22Rv1 (cell line): Measurements from ENCODE around the gene IGSF21.
"Not testable (repeated sequence)": the region's sequence is repeated elsewhere in the genome, so short reads cannot be mapped to it uniquely, and the experiment has no call there.

ENCODE experiments used
- H3K27ac ChIP-seq: fragments of 450-650 bp; 2 replicates; pipeline ENCODE4 v1.5.1; 2017
- CTCF ChIP-seq: fragments of 450-650 bp; IDR thresholded peaks from 2 replicates; pipeline ENCODE4 v1.5.1; 2017; ENCODE audit warnings: mild to moderate bottlenecking
- ZFX ChIP-seq: fragments of 450-650 bp; IDR thresholded peaks from 2 replicates; pipeline ENCODE4 v1.6.1; 2017; ENCODE audit warnings: antibody characterized with exemption, borderline replicate concordance

IGSF21 gene

GRCh38 chr1:18354612-18355011, 247.0 kb downstream of the IGSF21 start:
- TF ChIP-seq ZFX: no peak
- TF ChIP-seq CTCF: no peak

GRCh38 chr1:18357622-18358230, 250.1 kb downstream of the IGSF21 start:
- H3K27ac ChIP-seq: no peak overlapping the region
- no peak for TF ChIP-seq ZFX
- TF ChIP-seq CTCF: no peak

More at GRCh38 chr1:18354612-18355011, 247.0 kb downstream of the IGSF21 start:
- no peak overlapping the region for H3K27ac ChIP-seq

- TF ChIP-seq CTCF (no peak), ZFX (no peak)
- no peak overlapping the region for H3K27ac ChIP-seq
Measured at GRCh38 chr1:18358600-18358999, 251.0 kb downstream of the IGSF21 start.

GRCh38 chr1:18360251-18360650, 252.7 kb downstream of the IGSF21 start:
- H3K27ac ChIP-seq: no peak overlapping the region
- TF ChIP-seq ZFX: no peak
- TF ChIP-seq CTCF: no peak

- TF ChIP-seq CTCF: no peak
- TF ChIP-seq ZFX: no peak
- H3K27ac ChIP-seq: no peak overlapping the region
Measured at GRCh38 chr1:18362150-18362549, 254.6 kb downstream of the IGSF21 start.

GRCh38 chr1:18363436-18363835, 255.8 kb downstream of the IGSF21 start:
- TF ChIP-seq CTCF (no peak), ZFX (no peak)
- H3K27ac ChIP-seq: no peak overlapping the region

- H3K27ac ChIP-seq: no peak overlapping the region
- TF ChIP-seq ZFX: no peak
- TF ChIP-seq CTCF: no peak
Measured at GRCh38 chr1:18365099-18365705, 257.6 kb downstream of the IGSF21 start.

- H3K27ac ChIP-seq: not testable (repeated sequence)
Measured at GRCh38 chr1:18372505-18372904, 264.9 kb downstream of the IGSF21 start.
